Prostate gland (tissue), 2 donors: ENCODE data around the gene CYP4F8.

Experiments
- CTCF ChIP-seq, 4 experiments: fragments of 200-600 bp in 2 of 4; fragments of 450-650 bp in 2 of 4; sonication (generic) in 2 of 4; IDR thresholded peaks; 1 replicate in 3 of 4; 2 replicates in 1 of 4; pipeline ENCODE4 v1.5.1; 2016 to 2019; ENCODE audit warnings: antibody characterized with exemption in 4 of 4, mild to moderate bottlenecking in 2 of 4, moderate library complexity in 2 of 4
- POLR2A ChIP-seq: fragments of 450-650 bp; IDR thresholded peaks from one replicate; pipeline ENCODE4 v1.6.1; 2016; ENCODE audit warnings: antibody characterized with exemption, mild to moderate bottlenecking
- POLR2AphosphoS5 ChIP-seq: sonication (generic); formaldehyde crosslinking; IDR thresholded peaks from one replicate; pipeline ENCODE4 v1.6.1; 2017; ENCODE audit warnings: antibody characterized with exemption

GRCh38 chr19:15666883-15667282 is 51.9 kb downstream of the CYP4F8 start:
- TF ChIP-seq CTCF (IDR thresholded peaks at IDR 0.05) = no peak
- TF ChIP-seq POLR2A = no peak
- no peak for TF ChIP-seq POLR2AphosphoS5
